GM12872 (cell line): ENCODE data around the gene CTNND2.

Source experiments
- CTCF ChIP-seq: IDR thresholded peaks from 3 replicates; pipeline ENCODE4 v1.5.1; 2011; ENCODE audit warnings: low read depth, mild to moderate bottlenecking, low read length, moderate library complexity; ENCODE audit not compliant: insufficient read depth

CTNND2 gene

DNA sequence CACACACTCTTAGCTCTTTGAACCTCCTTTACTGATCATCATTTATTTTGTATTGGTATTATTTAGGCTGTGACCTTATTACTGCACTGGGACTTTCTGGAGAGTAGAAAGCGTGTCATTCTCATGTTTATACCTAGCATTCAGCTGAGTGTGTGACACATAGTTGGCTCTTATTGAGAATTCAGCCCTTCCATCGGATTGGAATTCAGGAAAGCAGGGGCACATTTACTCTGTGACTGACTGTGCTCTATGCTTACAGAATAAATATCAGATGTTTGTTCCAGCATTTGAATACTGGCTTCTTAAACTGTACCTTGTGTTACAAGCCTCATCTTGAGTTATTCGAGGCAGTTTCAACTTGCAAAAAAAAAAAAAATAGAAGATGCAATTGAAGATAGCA is 782.4 kb downstream of the CTNND2 start:
- no peak for TF ChIP-seq CTCF

- no peak for TF ChIP-seq CTCF
These were observed 794.1 kb downstream of the CTNND2 start for GRCh38 chr5:11110128-11110527.

DNA sequence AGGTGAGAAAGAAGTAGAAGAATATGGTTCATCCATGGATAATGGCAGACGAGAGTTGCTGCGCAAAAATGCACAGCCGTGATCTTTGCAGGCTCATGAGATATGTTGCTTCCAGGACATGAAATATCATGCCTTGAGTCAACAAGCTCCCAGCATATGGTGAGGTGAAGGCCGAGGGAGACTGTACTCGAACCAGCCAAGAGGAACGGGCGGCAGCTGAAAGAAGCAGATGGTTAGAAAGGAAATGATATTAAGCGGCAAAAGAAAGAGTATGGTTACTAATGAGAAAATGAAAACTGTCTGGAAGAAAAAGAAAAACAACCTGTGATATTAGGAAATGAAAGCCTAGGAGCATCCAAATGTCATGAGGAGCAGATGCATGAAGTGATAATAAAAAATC is 798.5 kb downstream of the CTNND2 start:
- TF ChIP-seq CTCF: no peak

GRCh38 chr5:11104651-11105112 is 799.6 kb downstream of the CTNND2 start:
- no peak for TF ChIP-seq CTCF

GRCh38 chr5:11104210-11104609 is 800.0 kb downstream of the CTNND2 start:
- TF ChIP-seq CTCF: no peak

DNA sequence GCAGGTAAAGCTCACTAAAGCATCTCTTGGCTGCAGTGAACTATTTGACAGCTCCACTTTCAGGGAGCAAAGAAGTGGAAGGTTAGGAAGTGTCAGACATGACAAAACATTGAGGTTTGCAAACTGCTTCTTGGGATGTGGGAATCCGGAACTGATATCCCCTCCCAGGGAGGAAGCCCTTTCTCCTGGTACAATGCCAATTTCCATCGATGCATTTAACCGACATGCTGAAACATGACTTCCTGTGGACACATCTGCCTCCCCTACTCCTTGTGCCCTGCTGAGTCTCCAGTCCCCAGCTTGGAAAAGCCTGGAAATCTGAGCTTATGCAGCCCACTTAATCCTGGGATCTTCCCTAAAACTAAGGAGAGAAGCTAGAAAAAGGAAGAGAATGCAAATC is 820.1 kb downstream of the CTNND2 start:
- TF ChIP-seq CTCF: no peak

GRCh38 chr5:11082404-11082945 is 821.8 kb downstream of the CTNND2 start:
- TF ChIP-seq CTCF: no peak

DNA sequence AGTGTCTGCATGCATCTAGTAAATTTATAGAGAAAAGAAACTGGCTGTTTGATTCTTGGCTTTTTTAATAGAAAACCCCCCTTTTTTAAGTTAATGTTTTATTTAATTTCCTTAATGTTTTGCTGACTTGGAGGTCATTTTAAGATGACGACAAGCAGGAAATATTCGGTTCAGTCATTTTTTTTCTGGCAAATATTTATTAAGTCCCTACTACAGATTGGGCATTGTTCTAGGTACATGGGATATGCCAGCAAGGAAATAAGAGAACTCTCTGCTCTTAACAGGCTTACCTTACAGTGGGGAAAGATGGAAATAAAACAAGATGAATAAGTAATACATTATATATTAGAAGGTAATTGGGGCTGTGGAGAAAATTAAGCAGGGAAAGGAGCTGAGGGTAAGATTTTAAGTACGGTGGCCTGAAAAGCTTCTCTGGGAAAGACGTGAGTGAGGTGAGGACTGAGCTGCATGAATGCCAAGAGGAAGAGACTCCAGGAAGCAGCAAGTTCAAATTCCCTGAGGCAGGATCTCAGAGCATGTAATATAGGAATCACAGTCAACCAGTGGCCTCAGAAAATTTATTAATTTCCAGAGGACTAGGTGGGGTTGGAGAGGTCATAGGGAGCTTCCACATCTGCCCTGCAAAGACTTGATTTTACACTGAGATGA is 827.2 kb downstream of the CTNND2 start:
- TF ChIP-seq CTCF: no peak
